Measurements from ENCODE around the gene INSL3.

INSL3 gene

DNA sequence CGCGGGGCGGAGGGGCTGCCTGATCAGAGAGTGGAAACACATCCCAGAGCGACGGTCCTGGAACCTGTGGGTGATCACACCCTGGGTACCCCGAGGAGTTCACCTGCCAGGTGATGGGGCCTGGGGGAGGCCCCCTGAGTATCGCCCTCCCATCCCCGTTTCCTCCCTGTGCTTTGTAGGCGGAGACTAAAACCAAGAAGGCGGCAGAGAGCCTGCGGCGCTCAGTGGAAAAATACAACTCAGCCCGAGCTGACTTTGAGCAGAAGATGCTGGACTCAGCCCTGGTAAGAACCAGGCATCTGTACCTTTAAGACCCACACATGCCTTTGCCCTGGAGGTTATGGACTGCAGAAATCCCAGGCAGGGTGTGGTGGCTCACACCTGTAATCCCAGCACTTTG, 50.7 kb downstream of the INSL3 start:
- Histone ChIP-seq H3K27ac (ENCODE audit: low read length) (no peak overlapping the region), H3K9me3 (replicated peaks; ENCODE audit: insufficient read depth, low read length) (no peaks in the 10 kb centered on the region), H3K9ac (ENCODE audit: low read length) (no peak overlapping the region), H2AFZ (ENCODE audit: low read length) (no peak overlapping the region), H3K79me2 (ENCODE audit: low read length) (no peaks in the 10 kb centered on the region), H3K4me3 (ENCODE audit: low read length) (no peak overlapping the region), H3K27me3 (replicated peaks; ENCODE audit: insufficient read depth, low read length) (no peaks in the 10 kb centered on the region), H3F3A (ENCODE audit: insufficient read depth, low read length) (no peaks in the 10 kb centered on the region), H3K9me2 (replicated peaks; ENCODE audit: insufficient read depth, low read length) (no peaks in the 10 kb centered on the region), H3K4me2 (ENCODE audit: low read depth, low read length) (no peak overlapping the region), H3K4me1 (ENCODE audit: low read length) (no peaks in the 10 kb centered on the region), H3K36me3 (replicated peaks; ENCODE audit: insufficient read depth, low read length) (no peaks in the 10 kb centered on the region), H4K20me1 (ENCODE audit: insufficient read depth, low read length) (no peaks in the 10 kb centered on the region)
- TF ChIP-seq, protein P1, sequence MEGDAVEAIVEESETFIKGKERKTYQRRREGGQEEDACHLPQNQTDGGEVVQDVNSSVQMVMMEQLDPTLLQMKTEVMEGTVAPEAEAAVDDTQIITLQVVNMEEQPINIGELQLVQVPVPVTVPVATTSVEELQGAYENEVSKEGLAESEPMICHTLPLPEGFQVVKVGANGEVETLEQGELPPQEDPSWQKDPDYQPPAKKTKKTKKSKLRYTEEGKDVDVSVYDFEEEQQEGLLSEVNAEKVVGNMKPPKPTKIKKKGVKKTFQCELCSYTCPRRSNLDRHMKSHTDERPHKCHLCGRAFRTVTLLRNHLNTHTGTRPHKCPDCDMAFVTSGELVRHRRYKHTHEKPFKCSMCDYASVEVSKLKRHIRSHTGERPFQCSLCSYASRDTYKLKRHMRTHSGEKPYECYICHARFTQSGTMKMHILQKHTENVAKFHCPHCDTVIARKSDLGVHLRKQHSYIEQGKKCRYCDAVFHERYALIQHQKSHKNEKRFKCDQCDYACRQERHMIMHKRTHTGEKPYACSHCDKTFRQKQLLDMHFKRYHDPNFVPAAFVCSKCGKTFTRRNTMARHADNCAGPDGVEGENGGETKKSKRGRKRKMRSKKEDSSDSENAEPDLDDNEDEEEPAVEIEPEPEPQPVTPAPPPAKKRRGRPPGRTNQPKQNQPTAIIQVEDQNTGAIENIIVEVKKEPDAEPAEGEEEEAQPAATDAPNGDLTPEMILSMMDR (IDR thresholded peaks at IDR 0.05; ENCODE audit: low read length): no peak
- TF ChIP-seq EZH2phosphoT487 (IDR thresholded peaks at IDR 0.05; ENCODE audit: low read length) (no peak), EZH2 (optimal IDR thresholded peaks at IDR 0.05; ENCODE audit: low read depth, low read length) (no peak)
- no peak for DNase-seq

DNA sequence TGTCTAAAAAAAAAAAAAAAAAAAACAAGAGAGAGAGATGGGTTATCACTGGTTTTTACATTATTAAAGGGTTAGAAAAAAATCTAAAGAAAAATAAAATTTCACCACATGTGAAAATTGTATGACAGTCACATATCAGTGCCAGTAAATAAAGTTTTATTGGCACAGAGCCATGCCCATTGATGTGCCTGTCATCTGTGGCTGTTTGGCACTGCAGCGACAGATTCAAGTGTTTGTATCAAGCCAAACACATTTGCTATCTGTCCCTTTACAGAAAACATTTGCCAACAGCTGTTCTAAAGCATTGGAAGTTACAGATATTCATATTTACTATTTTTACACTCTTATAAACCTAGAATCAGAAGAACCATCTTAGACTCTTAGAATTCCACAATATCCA, 53.8 kb downstream of the INSL3 start:
- no peaks in the 10 kb centered on the region for H3F3A ChIP-seq (ENCODE audit: insufficient read depth, low read length)
- TF ChIP-seq EZH2 (optimal IDR thresholded peaks at IDR 0.05; ENCODE audit: low read depth, low read length): no peak
- TF ChIP-seq, protein P1 (IDR thresholded peaks at IDR 0.05; ENCODE audit: low read length): no peak
- TF ChIP-seq EZH2phosphoT487 (IDR thresholded peaks at IDR 0.05; ENCODE audit: low read length): no peak

DNA sequence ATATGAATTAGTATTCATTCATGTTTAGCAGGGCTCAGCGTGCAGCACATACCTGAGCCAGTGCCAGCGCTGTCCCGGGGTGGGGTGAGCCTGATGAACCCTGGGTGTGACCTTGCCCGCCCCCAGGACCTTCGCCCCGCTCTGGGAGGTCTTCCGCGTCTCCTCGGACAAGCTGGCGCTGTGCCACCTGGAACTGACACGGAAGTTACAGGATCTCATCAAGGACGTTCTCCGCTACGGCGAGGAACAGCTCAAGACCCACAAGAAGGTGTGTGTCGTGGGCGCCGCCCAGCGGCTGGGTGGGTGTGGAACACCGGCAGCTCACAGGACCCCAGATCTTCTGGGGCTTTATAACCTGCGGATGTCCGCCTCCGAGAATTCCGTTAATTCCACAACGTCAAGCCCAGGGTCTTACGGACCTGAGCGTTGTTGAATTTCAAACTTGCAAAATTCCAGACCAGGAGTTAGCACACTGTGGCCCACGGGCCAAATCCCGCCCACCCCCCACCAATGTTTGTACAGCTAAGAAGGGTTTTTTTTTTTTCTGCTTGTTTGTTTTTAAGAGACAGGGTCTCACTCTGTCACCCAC, 54.7 kb downstream of the INSL3 start:
- no peaks in the 10 kb centered on the region for H4K20me1 ChIP-seq (ENCODE audit: insufficient read depth, low read length)
- no peaks in the 10 kb centered on the region for H3K9me2 ChIP-seq (replicated peaks; ENCODE audit: insufficient read depth, low read length)
- H3K79me2 ChIP-seq (ENCODE audit: low read length): no peaks in the 10 kb centered on the region
- DNase-seq: no peak
- no peak overlapping the region for H3K4me2 ChIP-seq (ENCODE audit: low read depth, low read length)
- H2AFZ ChIP-seq (ENCODE audit: low read length): no peak overlapping the region
- no peak overlapping the region for H3K4me3 ChIP-seq (ENCODE audit: low read length)
- TF ChIP-seq, protein P1 (IDR thresholded peaks at IDR 0.05; ENCODE audit: low read length): 0 out of 2 replicates have a peak, but pooled peaks have one; percentile 19
- no peak for TF ChIP-seq EZH2phosphoT487 (IDR thresholded peaks at IDR 0.05; ENCODE audit: low read length)
- no peak for TF ChIP-seq EZH2 (optimal IDR thresholded peaks at IDR 0.05; ENCODE audit: low read depth, low read length)
- H3K27me3 ChIP-seq (replicated peaks; ENCODE audit: insufficient read depth, low read length): no peaks in the 10 kb centered on the region
- no peak overlapping the region for H3K9ac ChIP-seq (ENCODE audit: low read length)
- no peaks in the 10 kb centered on the region for H3F3A ChIP-seq (ENCODE audit: insufficient read depth, low read length)
- H3K36me3 ChIP-seq (replicated peaks; ENCODE audit: insufficient read depth, low read length): no peaks in the 10 kb centered on the region
- H3K4me1 ChIP-seq (ENCODE audit: low read length): no peaks in the 10 kb centered on the region
- no peaks in the 10 kb centered on the region for H3K9me3 ChIP-seq (replicated peaks; ENCODE audit: insufficient read depth, low read length)
- H3K27ac ChIP-seq (ENCODE audit: low read length): no peak overlapping the region

More for the DNA sequence above, 53.8 kb downstream of the INSL3 start:
- H3K27me3 ChIP-seq (replicated peaks; ENCODE audit: insufficient read depth, low read length): no peaks in the 10 kb centered on the region
- no peak overlapping the region for H3K27ac ChIP-seq (ENCODE audit: low read length)
- H4K20me1 ChIP-seq (ENCODE audit: insufficient read depth, low read length): no peaks in the 10 kb centered on the region
- H3K4me1 ChIP-seq (ENCODE audit: low read length): no peaks in the 10 kb centered on the region
- no peak overlapping the region for H2AFZ ChIP-seq (ENCODE audit: low read length)
- no peak for DNase-seq
- no peaks in the 10 kb centered on the region for H3K9me2 ChIP-seq (replicated peaks; ENCODE audit: insufficient read depth, low read length)
- H3K9ac ChIP-seq (ENCODE audit: low read length): no peak overlapping the region
- no peak overlapping the region for H3K4me3 ChIP-seq (ENCODE audit: low read length)
- no peaks in the 10 kb centered on the region for H3K79me2 ChIP-seq (ENCODE audit: low read length)
- no peaks in the 10 kb centered on the region for H3K36me3 ChIP-seq (replicated peaks; ENCODE audit: insufficient read depth, low read length)
- no peak overlapping the region for H3K4me2 ChIP-seq (ENCODE audit: low read depth, low read length)
- no peaks in the 10 kb centered on the region for H3K9me3 ChIP-seq (replicated peaks; ENCODE audit: insufficient read depth, low read length)
